DMS53 treated with DMSO at 0.1 percent for 48 hours (cell line): Measurements from ENCODE around the gene IL17B.

Source experiments
- DNase-seq: peaks from one replicate; lab custom pipeline; 2025; ENCODE audit not compliant: unreplicated experiment; lab: John Stamatoyannopoulos, UW

IL17B gene

GRCh38 chr5:149360272-149360671 lies 18.8 kb downstream of the IL17B start:
- no peak for DNase-seq

DNA sequence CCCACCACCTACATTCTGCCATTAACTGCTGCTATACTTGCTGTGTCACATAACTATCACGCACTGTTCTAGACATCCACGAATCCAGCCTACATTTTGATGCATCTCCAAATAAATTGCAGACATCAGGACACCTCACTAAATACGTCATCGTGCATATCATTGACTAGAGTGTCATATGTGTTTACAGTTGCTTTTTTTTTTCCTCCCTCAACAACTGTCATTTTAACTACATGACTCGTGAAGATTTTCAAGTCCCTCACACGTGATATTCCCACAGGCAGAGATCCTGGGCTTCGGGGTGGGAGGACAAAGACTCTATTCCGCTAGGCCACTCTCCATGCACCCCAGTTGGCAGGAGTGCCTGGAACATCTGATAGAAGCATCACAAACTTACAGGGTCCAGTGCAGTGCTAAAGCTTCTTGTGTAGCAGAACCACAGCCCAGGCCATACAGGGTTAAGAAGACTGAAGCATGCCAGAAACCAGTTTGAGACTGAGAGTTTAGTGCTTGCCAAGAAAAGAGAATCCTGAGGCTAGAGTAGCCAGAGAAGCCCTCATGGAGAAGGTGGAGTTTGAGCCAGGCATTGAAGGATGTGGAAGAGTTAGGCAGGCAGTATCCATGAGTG lies 20.1 kb downstream of the IL17B start:
- no peak for DNase-seq

- peak; percentile 13 for DNase-seq
These were observed 20.8 kb downstream of the IL17B start for GRCh38 chr5:149358294-149358651.

DNA sequence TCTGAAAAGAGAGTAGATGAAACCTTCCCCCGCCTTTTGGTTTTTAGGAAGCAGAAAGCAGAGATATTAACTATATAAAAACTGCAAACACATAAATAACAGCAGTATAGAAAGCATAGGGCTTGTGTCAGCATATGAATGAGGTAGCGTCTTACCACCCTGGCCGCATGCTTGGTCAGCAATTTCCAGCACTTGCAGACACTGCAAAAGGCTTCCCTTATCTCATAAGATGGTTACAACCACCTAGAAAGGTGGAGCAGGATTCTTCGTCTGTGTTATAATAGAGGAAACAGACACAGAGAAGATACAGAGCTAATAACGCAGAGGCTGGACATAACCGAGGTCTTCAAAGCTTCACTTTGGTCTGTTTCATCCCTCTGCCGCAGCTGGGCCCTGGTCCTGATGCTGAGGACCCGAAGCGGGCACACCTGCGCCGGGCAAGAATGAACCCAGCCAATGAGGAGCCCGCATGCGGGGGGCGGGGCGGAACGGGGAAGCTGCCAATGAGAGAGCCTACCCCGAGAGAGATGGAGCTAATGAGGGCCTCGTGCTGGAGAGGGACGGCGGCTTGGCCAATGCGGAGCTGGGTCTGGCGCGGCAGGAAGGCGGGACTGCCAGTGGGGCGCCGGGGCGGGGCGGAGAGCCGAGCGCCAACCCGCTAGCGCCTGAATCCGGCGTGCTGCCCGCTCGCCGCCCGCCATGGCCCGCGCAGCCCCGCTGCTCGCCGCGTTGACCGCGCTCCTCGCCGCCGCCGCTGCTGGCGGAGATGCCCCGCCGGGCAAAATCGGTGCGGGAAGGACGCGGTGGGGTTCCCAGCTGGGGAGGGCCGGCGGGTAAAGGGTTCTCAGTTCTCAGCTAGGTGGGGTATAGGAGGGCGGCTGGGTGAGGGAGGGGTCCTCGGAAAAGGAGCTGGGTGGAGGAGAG lies 21.5 kb downstream of the IL17B start, which contains the start of gene PCYOX1L:
PCYOX1L (plus strand) TSS at position 677 of the 924 bp plus-strand sequence; CDS start at position 700, 23 bp downstream.
- DNase-seq: peak; percentile 98

GRCh38 chr5:149356391-149356790 lies 22.7 kb downstream of the IL17B start:
- DNase-seq: no peak

DNA sequence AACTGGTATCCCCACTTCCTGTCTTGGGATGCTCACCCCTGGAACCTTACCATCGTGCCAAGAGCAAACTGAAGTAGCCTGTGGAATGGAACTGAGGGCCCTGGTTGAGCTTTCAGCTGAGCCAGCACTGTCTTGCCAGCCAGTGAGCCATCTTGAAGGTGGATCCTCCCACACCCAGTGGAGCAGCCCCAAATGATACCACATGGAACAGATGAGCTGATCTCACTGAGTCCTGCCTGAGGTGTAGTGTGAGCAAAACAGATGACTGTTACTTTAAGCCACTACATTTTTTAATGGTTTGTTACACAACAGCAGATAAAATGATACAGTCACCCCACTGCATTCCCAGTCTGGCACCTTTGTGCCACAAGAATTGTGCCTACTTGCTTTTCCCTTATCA lies 23.4 kb downstream of the IL17B start:
- DNase-seq: no peak

- DNase-seq: no peak
These were observed 25.2 kb downstream of the IL17B start for GRCh38 chr5:149353911-149354310.

GRCh38 chr5:149352169-149352568 lies 26.9 kb downstream of the IL17B start:
- no peak for DNase-seq

- DNase-seq: no peak
These were observed 29.7 kb downstream of the IL17B start for GRCh38 chr5:149349382-149349781.

DNA sequence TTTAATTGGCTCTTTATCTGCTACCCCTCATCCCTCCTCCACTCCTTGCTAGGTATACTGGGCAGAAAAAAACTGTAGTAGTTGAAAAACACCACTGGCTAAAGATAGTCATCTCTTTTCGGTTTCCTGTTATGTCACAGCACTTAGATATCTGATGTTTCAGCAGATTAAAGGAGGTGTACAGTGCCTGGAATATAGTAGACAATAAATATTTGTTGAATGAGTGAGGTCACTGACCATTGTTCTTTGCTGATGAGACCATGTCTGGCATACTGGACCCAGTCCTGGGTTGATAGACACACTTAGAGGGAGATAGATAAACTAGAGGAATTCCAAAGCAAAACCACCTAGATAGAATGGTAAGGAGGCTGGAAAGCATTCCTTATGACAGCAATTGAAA lies 30.6 kb downstream of the IL17B start:
- no peak for DNase-seq

DNA sequence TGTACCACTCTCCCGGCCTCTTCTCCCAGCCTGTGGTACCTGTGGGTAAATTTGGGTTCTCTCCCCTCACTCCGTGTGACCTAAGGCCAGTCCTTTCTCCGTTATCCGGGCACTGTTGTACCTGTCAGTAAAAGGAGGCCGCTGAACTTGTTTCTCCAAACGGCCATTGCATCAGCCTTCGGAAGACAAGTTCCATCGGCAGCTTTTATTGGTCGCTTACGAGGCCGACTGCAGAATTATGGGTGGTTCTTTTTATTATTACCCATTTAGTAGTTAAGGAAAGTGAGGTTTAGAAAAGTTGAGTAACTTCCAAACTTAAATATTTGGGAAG lies 33.2 kb downstream of the IL17B start:
- DNase-seq: no peak

DNA sequence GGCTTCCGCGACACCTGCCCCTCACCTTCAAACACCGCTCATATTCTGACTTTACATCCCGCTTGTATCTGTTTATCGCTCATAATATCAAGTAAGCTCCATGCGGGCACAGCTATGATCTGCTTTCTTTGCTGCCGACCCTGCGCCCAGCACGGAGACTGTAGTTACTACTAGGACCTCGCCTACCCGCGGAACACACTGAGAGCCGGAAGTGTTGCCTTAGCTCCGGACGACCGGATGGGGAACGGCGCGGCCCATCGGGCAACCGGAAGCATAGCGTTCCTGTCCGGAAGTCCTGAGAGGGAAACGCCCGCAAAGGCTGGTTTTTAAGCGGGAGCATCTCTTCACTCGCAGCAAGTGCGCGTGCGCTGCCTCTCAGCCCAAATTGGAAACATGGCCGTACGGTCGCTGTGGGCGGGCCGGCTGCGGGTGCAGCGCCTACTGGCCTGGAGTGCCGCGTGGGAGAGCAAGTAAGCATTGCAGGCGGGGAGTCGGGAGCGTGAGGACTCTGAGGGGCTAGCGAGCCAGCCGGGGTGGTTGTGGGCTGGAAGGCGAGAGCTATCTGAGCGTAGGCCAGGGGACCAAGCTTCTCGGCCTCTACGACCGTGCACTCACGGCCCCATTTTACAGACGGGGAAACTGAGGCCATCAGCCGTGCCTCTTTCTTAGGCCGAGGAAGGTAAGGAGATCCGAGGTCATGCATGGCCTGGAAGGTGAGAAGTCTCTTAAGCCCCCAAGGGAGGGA lies 33.8 kb downstream of the IL17B start, which contains the start of gene GRPEL2:
GRPEL2 (plus strand) TSS at position 353 of the 745 bp plus-strand sequence; CDS start at position 394, 41 bp downstream.
- DNase-seq: peak; percentile 96

GRCh38 chr5:149344151-149344550 lies 34.9 kb downstream of the IL17B start:
- DNase-seq: no peak

DNA sequence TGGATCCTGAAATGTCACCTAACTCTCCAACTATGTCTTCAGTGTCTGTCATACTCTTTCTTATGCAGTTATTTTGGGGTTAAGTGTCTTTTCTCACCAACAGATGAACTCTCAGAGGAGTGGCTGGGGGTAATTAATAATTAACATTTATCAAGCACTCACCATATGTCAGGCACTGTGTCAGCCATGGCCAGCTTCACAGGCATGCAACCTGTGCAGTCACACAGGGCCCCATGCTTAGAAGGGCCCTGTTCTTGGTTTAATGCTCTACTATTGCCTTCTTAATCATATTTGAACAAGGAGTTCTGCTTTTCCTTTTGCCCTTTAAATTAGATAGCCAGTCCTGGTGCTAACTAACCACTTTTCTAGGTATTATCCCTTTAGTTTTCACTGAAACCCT lies 37.2 kb downstream of the IL17B start:
- peak; percentile 39 for DNase-seq

- no peak for DNase-seq
These were observed 38.2 kb downstream of the IL17B start for GRCh38 chr5:149340920-149341319.

- peak; percentile 95 for DNase-seq
These were observed 40.7 kb downstream of the IL17B start for GRCh38 chr5:149338364-149338763.

DNA sequence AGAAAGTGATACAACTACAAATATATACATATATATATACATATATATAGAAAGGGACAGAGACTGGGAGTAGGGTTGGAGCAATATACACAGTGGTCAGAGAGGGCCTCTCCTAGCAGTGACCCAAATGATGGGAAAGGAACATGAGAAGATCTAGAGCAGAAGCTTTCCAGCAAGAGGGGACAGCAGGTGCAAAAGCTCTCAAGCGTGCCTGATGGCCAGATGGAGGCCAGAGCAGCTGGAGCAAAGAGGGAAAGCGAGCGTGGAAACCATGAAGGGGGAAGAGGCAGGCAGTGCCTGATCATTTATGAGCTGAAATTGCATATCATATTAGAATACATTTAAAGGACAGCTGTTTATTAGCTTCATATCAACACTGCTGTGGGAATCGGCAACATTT lies 41.4 kb downstream of the IL17B start:
- DNase-seq: peak; percentile 94

GRCh38 chr5:149333711-149334443 lies 45.2 kb downstream of the IL17B start:
- DNase-seq: peak; percentile 25

DNA sequence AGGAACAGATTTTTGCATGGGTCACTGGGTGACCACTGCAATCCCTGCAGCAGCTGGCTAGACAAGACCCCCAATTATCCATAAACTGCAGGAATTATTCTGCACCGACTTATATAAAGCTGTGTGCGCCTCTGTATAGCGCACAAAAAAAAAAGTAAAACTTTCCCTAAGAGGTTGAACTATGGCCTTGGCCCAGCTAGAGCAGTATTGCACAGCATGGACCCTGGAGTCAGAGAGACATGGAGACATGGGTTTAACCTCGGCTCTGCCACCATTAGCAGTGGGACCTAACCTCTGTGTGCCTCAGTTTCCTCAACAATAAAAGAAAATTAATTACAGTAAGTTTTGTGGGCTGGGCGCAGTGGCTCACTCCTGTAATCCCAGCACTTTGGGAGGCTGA lies 50.9 kb downstream of the IL17B start:
- no peak for DNase-seq

DNA sequence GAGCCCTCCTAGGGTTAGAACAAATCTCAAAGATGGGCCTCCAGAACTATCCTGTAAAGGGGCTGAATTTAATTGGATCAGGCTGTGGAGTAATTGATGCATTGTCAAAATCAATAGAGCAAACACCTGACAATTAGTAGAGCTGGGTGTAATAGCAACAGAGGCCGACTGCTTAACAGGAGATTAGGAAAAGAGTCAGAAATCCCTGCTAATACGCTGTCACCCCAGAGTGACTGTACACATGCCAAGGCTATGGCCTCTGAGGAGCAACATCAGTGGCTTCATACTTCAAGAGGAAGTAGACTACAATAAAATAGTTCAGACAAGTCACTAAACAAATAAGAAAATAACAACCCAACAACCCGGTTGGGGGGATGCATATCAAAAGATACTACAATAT lies 52.5 kb downstream of the IL17B start:
- DNase-seq: peak; percentile 28

DNA sequence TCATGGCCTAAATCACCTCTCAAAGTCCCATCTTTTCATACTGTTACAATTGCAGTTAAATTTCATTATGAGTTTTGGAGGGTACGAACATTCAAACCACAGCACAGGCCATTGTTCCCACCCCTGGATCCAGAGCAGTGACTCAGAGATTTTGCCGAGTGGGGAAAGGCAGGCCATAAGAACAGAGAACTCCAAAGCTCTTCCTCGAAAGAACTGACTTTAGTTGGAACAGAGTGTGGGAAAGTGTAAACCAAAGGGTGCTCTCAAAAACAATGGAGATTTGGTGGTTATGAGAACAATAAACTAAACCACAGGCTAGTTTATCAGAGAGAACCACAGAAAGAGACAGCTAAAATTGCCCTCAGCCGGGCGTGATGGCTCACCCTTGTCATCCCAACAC lies 53.2 kb downstream of the IL17B start:
- DNase-seq: no peak
